ENCODE results near the gene GALNT17. TPM values are rescaled to one million over a fixed set of nuclear protein-coding genes. Genes with fewer than 3 reads are reported as not detected.

The GALNT17 gene
- total RNA-seq, 1 experiment from 2014 or later, result 67.7 TPM

DNA sequence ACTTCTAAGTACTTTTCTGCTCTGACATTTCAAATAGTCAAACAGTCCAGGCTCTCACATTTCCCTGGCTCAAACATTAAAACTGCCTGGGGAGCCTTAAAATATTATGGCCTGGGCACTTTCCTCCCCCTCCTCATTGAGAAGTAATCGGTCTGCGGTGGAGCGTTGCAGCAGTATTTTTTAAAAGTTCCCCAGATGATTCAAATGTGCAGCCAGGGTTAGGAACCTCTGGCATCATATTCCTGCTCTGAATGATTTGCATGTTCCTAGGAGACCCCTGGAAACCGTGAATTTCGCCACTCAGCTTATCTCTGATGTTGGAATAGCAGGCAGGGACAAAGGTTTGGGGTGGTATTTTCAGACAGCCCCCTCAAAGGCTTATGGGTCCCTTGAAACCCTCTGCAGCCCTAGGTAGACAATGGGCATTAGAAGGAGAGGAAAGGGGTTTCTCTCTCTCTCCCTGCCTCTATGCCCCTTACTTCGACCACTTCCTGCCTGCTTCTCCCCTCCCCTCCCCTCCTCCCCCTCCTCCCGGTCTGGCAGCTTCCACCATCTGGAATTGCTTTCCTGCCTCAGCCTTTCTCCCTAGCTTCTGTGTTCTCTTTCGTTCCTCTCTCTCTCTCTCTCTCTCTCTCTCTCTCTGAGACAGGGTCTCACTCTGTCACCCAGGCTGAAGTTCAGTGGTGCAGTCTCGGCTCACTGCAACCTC, 622.2 kb downstream of the GALNT17 start:
- Histone ChIP-seq H3K36me3 (replicated peaks; ENCODE audit: control insufficient read depth, insufficient read depth, low read length) (no peaks in the 10 kb centered on the region), H3K27me3 (ENCODE audit: control insufficient read depth, insufficient read depth, low read length) (peaks cover 5% of the 10 kb centered on the region), H3K4me3 (ENCODE audit: insufficient read depth, low read depth, low read length) (no peak overlapping the region)
- no peak for DNase-seq

DNA sequence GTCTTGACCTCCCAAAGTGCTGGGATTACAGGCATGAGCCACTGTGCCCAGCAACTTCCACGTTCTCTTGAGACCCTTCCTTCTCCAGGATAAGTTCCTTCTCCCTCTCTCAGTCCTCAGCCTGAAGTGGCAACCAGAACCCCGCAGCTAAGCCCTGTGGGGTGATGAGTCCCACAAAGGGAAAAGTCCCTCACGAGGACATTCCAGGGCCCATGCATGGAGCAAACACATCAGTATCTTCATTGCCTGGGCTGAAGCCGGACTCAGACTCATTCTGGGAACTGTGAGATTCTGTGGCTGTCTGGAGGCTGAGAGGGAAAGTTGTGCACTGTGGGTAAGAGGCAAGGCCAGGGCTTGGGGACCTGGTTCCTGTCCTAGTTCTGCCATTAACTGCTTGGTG, 622.9 kb downstream of the GALNT17 start:
- H3K27me3 ChIP-seq (ENCODE audit: control insufficient read depth, insufficient read depth, low read length), result peaks cover 5% of the 10 kb centered on the region
- no peak for DNase-seq
- H3K36me3 ChIP-seq (replicated peaks; ENCODE audit: control insufficient read depth, insufficient read depth, low read length), result no peaks in the 10 kb centered on the region
- H3K4me3 ChIP-seq (ENCODE audit: insufficient read depth, low read depth, low read length), result no peak overlapping the region

DNA sequence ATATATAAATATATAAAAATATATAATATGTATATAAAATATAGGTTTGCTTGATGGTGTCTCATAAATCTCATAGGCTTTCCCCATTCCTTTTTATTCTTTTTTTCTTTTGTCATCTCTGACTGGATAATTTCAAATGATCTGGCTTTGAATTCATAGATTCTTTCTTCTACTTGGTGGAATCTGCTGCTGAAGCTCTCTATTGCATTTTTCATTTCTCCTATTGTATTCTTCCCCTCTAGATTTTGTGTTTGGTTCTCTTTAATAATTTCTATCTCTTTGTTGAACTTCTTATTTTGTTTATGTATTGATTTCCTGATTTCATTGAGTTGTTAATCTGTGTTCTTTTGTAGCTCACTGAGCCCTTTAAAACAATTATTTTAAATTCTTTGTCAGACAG, 629.4 kb downstream of the GALNT17 start:
- DNase-seq, result no peak
- no peak overlapping the region for H3K4me3 ChIP-seq (ENCODE audit: insufficient read depth, low read depth, low read length)
- H3K27me3 ChIP-seq (ENCODE audit: control insufficient read depth, insufficient read depth, low read length), result no peaks in the 10 kb centered on the region
- H3K36me3 ChIP-seq (replicated peaks; ENCODE audit: control insufficient read depth, insufficient read depth, low read length), result no peaks in the 10 kb centered on the region
